K562 (cell line): ENCODE results near the gene ABL1.
A peak's percentile ranks its signal among the peaks of the same experiment; 100 is the strongest.

Experiments used
- TAF1 ChIP-seq: IDR thresholded peaks from 2 replicates; pipeline ENCODE4 v1.6.1; 2011; ENCODE audit warnings: mild to moderate bottlenecking, low read length, moderate library complexity; ENCODE audit not compliant: insufficient read depth, control insufficient read depth, severe bottlenecking; ENCODE audit errors: extremely low read depth
- ZNF507 ChIP-seq: conservative IDR thresholded peaks from 2 replicates; pipeline ENCODE4 v1.6.1; 2017; ENCODE audit warnings: missing genetic modification characterization, missing compliant biosample characterization
- TF ChIP-seq, protein P1 (sequence below), 2 experiments: fragments of 450-650 bp in 1 of 2; sonication (generic) in 1 of 2; formaldehyde crosslinking in 1 of 2; IDR thresholded peaks in 1 of 2; conservative IDR thresholded peaks in 1 of 2; 2 replicates each; pipeline versions ENCODE4 v1.6.1 to v1.8.1; 2016 to 2023; ENCODE audit warnings: mild to moderate bottlenecking in 2 of 2, moderate library complexity in 2 of 2, inconsistent platforms in 1 of 2, missing genetic modification reagents in 1 of 2
- TF ChIP-seq, protein P2 (sequence below), 3 experiments: IDR thresholded peaks in 2 of 3; conservative IDR thresholded peaks in 1 of 3; 2 replicates each; pipeline ENCODE4 v1.5.1; 2011 to 2012; ENCODE audit warnings: low read length in 3 of 3, mild to moderate bottlenecking in 3 of 3, control low read depth in 2 of 3, improper control_type of control experiment in 1 of 3, inconsistent platforms in 1 of 3, low read depth in 1 of 3, mixed read lengths in 1 of 3, moderate library complexity in 1 of 3; ENCODE audit not compliant: insufficient read depth in 2 of 3

DNA sequence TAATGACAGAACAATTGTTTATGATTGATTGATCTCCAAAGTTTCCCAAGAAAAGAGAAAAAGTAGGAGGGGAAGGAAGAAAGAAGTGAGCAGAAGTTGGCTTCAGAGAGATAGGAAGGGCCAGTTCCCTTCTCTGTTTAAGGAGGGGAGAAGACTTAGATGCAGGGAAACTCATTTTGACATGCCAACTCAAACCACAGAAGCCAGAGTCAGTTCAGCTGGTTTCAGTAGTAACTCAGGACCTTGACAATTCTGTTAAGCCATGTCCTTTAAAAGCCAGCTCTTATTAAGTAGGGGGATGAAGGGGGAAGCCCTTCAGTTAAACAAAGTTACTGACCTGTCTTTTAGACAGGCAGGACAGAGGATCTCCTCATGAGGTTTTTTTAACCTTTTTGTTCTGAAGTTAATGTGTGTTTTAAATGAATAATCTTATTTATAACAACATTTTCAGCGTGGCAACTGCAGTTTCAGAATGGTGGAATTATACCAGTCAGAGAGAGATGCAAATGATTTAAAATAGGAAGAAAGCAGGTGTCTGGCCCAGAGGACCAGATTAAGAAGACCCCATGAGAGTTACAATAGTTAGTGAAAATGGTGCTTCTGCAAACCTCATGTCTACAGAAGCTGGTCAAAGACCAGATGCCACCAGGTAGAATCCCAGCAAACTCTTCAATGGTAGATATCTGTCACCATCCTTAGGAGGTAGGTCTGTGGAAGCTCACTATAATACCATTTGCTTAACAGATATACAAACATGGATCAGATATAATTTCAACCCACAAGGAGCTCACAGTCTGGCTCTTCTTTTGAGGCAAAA, 29.3 kb upstream of the ABL1 start:
- TF ChIP-seq, protein P1, sequence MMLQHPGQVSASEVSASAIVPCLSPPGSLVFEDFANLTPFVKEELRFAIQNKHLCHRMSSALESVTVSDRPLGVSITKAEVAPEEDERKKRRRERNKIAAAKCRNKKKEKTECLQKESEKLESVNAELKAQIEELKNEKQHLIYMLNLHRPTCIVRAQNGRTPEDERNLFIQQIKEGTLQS (IDR thresholded peaks at IDR 0.05) = no peak
- TF ChIP-seq, protein P1 (CRISPR knock-in tag; conservative IDR thresholded peaks at IDR 0.05) = 0 out of 2 replicates have a peak, but pooled peaks have one; percentile 16
- TF ChIP-seq ZNF507 (tag) (no peak), TAF1 (no peak)
- TF ChIP-seq, protein P2, sequence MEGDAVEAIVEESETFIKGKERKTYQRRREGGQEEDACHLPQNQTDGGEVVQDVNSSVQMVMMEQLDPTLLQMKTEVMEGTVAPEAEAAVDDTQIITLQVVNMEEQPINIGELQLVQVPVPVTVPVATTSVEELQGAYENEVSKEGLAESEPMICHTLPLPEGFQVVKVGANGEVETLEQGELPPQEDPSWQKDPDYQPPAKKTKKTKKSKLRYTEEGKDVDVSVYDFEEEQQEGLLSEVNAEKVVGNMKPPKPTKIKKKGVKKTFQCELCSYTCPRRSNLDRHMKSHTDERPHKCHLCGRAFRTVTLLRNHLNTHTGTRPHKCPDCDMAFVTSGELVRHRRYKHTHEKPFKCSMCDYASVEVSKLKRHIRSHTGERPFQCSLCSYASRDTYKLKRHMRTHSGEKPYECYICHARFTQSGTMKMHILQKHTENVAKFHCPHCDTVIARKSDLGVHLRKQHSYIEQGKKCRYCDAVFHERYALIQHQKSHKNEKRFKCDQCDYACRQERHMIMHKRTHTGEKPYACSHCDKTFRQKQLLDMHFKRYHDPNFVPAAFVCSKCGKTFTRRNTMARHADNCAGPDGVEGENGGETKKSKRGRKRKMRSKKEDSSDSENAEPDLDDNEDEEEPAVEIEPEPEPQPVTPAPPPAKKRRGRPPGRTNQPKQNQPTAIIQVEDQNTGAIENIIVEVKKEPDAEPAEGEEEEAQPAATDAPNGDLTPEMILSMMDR (IDR thresholded peaks at IDR 0.05 in 2 of 3, conservative IDR thresholded peaks at IDR 0.05 in 1 of 3; ENCODE audit: insufficient read depth in 2 of 3, low read depth in 1 of 3, low read length in 3 of 3) = no peak
